Measurements from ENCODE around the gene SCRT2. TPM values are rescaled to one million over a fixed set of nuclear protein-coding genes. Genes with fewer than 3 reads are reported as not detected.

The SCRT2 gene
- polyA plus RNA-seq, 3 donors = not detected

- H3K27ac ChIP-seq (ENCODE audit: low read depth in 1 of 2, low read length in 2 of 2) = no peak overlapping the region
- peaks cover 0 to 6% of the 10 kb centered on the region in 2 donors for H3K27me3 ChIP-seq (ENCODE audit: control insufficient read depth in 2 of 2, insufficient read depth in 2 of 2, low read length in 2 of 2)
- intact Hi-C loops (cut with micrococcal nuclease) = no loop called here
- H3K4me3 ChIP-seq (replicated peaks in 1 of 3; ENCODE audit: low read depth in 2 of 3, low read length in 3 of 3) = no peak overlapping the region
- no peaks in the 10 kb centered on the region for H3K79me2 ChIP-seq (ENCODE audit: insufficient read depth, low read length)
- Mint-ChIP-seq H3K27me3 (ENCODE audit: low read depth in 3 of 3) (peaks cover 6 to 12% (median 6%) of the 10 kb centered on the region in 3 donors), H3K36me3 (no peaks in the 10 kb centered on the region), H3K4me1 (no peaks in the 10 kb centered on the region), H3K27ac (no peak overlapping the region), H3K4me3 (no peak overlapping the region), H3K9me3 (peaks cover 0 to 10% (median 0%) of the 10 kb centered on the region in 7 donors)
- WGBS (ENCODE audit: insufficient coverage) = 60% methylated on average over 1 of the region's 1 CpG
- no peak overlapping the region for H3K4me2 ChIP-seq (replicated peaks; ENCODE audit: extremely low read depth, low read length, poor library complexity, severe bottlenecking)
- H2AFZ ChIP-seq (ENCODE audit: insufficient read depth, low read depth, low read length, poor library complexity, severe bottlenecking) = no peak overlapping the region
- TF ChIP-seq CTCF (IDR thresholded peaks at IDR 0.05) = no peak
- H3K9ac ChIP-seq (ENCODE audit: insufficient read depth, low read length, poor library complexity, severe bottlenecking) = no peak overlapping the region
- DNase-seq = no peak
- H4K20me1 ChIP-seq (ENCODE audit: insufficient read depth, low read length) = no peaks in the 10 kb centered on the region
- no peaks in the 10 kb centered on the region for H3K4me1 ChIP-seq (ENCODE audit: control insufficient read depth in 1 of 2, insufficient read depth in 2 of 2, low read length in 2 of 2)
- no peaks in the 10 kb centered on the region for H3K36me3 ChIP-seq (replicated peaks in 1 of 2; ENCODE audit: control insufficient read depth in 1 of 2, insufficient read depth in 2 of 2, low read length in 2 of 2)
- H3K9me3 ChIP-seq (replicated peaks in 1 of 2; ENCODE audit: control insufficient read depth in 1 of 2, insufficient read depth in 1 of 2, low read length in 2 of 2) = no peaks in the 10 kb centered on the region
Observed at GRCh38 chr20:692044-692443, 16.4 kb upstream of the SCRT2 start.

GRCh38 chr20:689947-690346 is 14.3 kb upstream of the SCRT2 start:
- no peak overlapping the region for H3K27ac ChIP-seq (ENCODE audit: low read depth in 1 of 2, low read length in 2 of 2)
- no peak overlapping the region for H3K4me3 Mint-ChIP-seq
- H3K4me1 ChIP-seq (ENCODE audit: control insufficient read depth in 1 of 2, insufficient read depth in 2 of 2, low read length in 2 of 2) = no peaks in the 10 kb centered on the region
- peaks cover 0 to 6% of the 10 kb centered on the region in 2 donors for H3K27me3 ChIP-seq (ENCODE audit: control insufficient read depth in 2 of 2, insufficient read depth in 2 of 2, low read length in 2 of 2)
- H3K9me3 Mint-ChIP-seq = peaks cover 0 to 10% (median 0%) of the 10 kb centered on the region in 7 donors
- no peak overlapping the region for H3K9ac ChIP-seq (ENCODE audit: insufficient read depth, low read length, poor library complexity, severe bottlenecking)
- H3K27me3 Mint-ChIP-seq (ENCODE audit: low read depth in 3 of 3) = peaks cover 3 to 10% (median 10%) of the 10 kb centered on the region in 3 donors
- H3K27ac Mint-ChIP-seq = no peak overlapping the region
- no peak overlapping the region for H3K4me2 ChIP-seq (replicated peaks; ENCODE audit: extremely low read depth, low read length, poor library complexity, severe bottlenecking)
- intact Hi-C loops (cut with micrococcal nuclease) = no loop called here
- no peaks in the 10 kb centered on the region for H3K36me3 Mint-ChIP-seq
- H3K4me3 ChIP-seq (replicated peaks in 1 of 3; ENCODE audit: low read depth in 2 of 3, low read length in 3 of 3) = no peak overlapping the region
- no peaks in the 10 kb centered on the region for H3K36me3 ChIP-seq (replicated peaks in 1 of 2; ENCODE audit: control insufficient read depth in 1 of 2, insufficient read depth in 2 of 2, low read length in 2 of 2)
- no peaks in the 10 kb centered on the region for H4K20me1 ChIP-seq (ENCODE audit: insufficient read depth, low read length)
- H3K79me2 ChIP-seq (ENCODE audit: insufficient read depth, low read length) = no peaks in the 10 kb centered on the region
- no peak for DNase-seq
- no peak for TF ChIP-seq CTCF (IDR thresholded peaks at IDR 0.05)
- H3K9me3 ChIP-seq (replicated peaks in 1 of 2; ENCODE audit: control insufficient read depth in 1 of 2, insufficient read depth in 1 of 2, low read length in 2 of 2) = no peaks in the 10 kb centered on the region
- WGBS (ENCODE audit: insufficient coverage) = no CpG with 5 or more reads among the region's 1 CpG
- H3K4me1 Mint-ChIP-seq = no peaks in the 10 kb centered on the region
- no peak overlapping the region for H2AFZ ChIP-seq (ENCODE audit: insufficient read depth, low read depth, low read length, poor library complexity, severe bottlenecking)
